ENCODE data around the gene MCM5.
"Not testable (repeated sequence)": the region's sequence is repeated elsewhere in the genome, so short reads cannot be mapped to it uniquely, and the experiment has no call there.

The MCM5 gene

DNA sequence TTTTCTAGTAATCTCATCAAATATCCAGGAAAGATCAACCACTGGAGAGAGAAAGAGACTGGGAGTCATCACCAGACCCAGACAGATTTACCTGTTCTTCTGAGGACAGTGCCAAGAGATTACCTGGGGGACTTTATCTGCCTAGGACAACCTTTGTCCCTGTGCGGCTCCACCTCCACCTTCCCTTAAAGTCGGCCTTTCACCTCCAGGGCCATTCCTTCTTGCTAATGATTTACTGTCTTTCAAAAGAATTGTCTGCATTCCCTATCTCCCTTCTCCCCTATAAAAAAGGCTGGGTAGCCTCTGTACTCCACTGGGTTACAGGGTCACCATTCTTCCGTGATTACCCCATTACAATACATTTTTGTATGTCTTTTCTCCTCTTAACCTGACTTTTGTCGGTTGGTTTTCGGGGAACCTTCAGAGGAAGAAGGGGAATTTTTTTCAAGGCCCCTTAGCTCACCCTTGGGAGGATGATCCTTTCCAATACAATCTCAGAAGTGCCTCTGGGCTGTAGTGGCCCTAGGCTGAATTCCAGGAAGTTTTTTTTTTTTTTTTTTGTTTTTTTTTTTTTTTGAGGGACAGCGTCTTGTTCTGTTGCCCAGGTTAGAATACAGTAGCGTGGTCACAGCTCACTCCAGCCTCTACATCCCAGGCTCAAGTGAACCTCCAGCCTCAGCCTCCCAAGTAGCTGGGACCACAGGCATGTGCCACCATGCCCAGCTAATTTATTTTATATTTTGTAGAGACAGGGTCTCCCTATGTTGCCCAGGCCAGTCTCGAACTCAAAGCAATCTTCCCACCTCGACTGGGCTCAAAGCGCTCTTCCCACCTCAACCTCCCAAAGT is 20.6 kb upstream of the MCM5 start:
- DNase-seq, result no peak

DNA sequence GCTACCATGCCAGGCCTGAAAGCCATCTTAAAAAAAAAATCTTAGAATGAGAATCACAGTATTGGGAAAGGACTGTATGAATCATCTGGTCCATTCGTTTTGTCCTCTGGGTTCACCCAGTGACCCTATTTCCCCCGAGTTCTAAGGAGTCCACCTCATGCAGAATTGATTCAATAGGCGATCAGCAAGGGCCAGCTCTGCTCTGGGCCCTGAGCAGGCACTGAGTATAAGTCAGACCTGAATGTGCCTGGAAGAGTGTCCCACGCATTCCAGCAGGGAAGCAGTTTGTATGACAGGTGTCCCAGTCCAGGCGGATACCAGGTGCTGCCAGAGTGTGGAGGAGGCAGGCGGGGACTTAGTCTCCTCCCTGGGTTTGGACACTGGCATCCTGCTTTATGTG is 19.9 kb upstream of the MCM5 start:
- no peak for DNase-seq

DNA sequence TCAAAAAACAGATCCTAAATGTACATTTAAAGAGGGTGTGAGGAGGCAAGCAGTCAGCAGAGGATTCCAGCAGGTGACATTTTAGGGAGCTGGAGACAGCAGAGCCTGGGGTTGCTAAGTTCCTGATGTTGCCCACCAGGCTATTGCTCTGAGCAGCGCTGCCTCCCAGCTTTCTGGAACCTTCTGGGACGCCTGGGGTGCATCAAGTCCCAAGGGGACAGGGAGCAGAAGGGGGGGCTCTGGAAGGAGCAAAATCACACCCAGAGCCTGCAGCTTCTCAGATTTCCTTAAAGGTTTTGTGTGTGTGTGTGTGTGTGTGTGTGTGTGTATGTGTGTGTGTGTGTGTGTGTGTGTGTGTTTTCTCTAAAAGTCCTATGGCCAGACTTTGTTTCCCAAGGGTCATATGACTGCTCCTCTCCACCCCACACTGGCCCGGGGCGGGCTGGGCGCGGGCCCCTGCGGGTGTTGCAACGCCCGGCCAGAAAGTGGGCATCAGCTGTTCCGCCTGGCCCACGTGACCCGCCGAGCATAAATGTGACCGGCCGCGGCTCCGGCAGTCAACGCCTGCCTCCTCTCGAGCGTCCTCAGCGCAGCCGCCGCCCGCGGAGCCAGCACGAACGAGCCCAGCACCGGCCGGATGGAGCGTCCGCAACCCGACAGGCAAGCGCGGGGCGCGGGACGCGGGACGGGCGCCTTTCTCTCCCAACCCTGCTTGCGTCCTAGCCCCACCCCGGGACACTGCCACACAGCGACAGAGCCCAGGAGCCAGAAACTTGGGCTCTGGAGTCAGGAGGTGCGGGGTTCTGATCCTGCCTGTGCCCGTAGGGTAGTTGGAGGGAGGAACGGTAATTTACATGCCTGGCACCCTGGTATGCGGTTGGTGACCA is 19.2 kb upstream of the MCM5 start, which contains the start of gene HMOX1:
HMOX1 (plus strand) TSS at position 560 of the 887 bp plus-strand sequence; CDS start at position 638, 78 bp downstream.
- DNase-seq, result peak; percentile 6

DNA sequence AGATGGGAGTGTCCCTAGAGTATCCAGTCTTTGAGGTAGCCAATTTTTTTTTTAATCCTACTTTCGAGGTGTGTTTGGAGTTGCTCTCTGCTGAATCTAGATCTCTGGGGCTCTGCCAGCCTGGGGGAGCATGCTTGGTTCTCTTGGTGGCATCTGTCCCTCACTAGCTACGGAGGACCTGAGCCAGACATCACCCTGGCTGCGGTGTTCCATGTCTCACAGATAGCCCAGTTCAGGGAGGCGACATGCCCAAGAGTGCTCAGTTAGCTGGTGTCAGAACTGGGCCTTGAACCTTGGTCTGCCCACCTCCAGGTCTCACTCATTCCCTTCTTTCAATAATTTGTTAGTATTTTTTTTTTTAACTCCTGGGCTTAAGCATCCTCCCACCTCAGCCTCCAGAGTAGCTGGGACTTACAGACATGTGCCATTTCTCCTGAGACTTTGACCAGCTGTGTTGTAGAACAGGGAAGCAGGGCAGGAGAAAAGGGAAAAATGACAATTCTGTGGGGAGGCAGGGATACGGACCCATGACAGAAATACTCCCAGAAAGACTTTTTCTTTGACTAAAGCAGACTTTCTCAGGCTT is 18.4 kb upstream of the MCM5 start:
- no peak for DNase-seq

DNA sequence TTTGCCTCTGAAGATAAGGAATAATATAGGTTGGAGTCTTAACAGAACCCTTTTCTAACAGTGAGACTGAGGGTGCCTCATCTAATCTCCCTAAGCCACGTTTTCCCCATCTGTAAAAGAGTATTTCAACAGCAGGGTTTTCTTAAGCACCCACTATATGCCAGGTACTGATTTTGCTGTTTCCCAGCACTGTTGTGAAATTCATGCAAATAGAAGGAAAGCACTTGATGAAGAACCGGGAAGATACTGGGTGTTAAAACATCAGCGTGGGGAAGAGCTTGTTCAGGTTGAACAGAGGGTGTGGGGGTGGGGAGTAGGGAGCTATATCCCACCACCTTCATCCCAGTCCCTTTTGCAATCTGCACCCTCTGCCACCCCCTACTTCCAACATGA is 16.3 kb upstream of the MCM5 start:
- DNase-seq, result no peak

GRCh38 chr22:35384527-35384926 is 15.4 kb upstream of the MCM5 start:
- no peak for DNase-seq

DNA sequence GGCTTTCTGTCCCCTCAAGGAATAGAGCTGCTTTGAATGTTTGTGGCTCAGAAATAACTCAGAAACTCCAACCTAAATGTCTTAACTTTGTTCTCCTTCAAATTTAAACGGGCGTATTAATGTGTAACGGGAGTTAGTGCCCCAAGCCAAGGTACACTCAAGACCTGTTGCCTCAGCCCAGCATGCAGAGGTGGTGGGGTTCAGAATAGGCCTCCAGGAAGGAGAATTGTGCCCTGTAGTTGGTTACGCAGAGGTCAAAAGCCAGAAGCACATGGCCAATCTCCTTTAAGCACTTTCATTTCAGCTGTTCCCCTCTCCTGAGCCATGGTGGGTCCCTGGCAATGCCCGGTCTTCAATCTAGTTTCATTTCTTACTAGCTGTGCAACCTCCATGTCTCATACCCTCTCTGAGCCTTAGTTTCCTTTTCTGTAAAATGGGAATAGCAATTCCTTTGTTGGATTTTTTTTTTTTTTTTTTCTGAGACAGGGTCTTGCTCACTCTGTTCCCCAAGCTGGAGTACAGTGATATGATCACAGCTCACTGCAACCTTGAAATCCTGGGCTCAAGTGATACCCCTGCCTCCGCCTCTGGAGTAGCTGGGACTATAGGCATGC is 14.9 kb upstream of the MCM5 start:
- no peak for DNase-seq

- DNase-seq, result no peak
Observed at GRCh38 chr22:35386670-35387288, 13.2 kb upstream of the MCM5 start.

DNA sequence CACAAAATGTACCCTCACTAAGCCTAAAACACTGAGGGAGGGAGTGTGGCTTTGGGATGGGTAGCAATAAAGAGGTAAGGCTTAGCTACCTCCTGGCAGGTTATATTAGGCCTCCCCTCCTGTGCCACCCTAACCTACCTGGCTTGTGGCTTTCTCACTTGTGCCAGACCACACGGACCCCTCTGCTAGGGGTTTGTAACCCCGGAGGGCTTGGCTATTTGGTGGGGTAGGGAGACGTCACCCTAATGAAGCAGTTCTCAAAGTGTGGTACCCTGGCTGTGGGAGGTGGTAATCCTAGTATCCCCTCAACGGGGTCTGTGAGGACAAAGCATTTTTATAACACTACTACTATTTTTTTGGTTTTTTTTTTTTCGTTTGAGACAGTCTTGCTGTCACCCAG is 9.0 kb upstream of the MCM5 start:
- no peak for DNase-seq

DNA sequence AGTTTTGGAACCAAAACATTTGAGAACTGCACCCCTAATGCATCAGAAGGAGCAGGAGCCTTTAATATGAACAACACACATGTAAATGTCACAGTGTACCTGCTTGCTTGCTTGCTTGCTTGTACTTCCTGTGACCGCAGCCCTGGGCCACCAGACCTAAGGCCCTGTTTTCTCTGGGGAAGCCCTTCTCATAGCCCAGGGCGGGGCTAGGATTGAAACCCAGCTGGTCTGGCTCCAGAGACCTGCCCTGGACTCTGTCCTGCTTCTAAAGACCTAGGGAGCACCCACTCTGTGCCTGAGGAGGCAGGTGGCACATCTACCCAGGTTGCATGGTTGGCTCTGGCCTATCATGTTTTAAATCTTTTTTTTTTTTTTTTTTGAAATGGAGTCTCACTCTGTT is 7.6 kb upstream of the MCM5 start:
- no peak for DNase-seq

GRCh38 chr22:35393116-35394010 is 6.6 kb upstream of the MCM5 start:
- DNase-seq, result no peak

GRCh38 chr22:35394011-35394312 is 6.0 kb upstream of the MCM5 start:
- DNase-seq, result no peak

DNA sequence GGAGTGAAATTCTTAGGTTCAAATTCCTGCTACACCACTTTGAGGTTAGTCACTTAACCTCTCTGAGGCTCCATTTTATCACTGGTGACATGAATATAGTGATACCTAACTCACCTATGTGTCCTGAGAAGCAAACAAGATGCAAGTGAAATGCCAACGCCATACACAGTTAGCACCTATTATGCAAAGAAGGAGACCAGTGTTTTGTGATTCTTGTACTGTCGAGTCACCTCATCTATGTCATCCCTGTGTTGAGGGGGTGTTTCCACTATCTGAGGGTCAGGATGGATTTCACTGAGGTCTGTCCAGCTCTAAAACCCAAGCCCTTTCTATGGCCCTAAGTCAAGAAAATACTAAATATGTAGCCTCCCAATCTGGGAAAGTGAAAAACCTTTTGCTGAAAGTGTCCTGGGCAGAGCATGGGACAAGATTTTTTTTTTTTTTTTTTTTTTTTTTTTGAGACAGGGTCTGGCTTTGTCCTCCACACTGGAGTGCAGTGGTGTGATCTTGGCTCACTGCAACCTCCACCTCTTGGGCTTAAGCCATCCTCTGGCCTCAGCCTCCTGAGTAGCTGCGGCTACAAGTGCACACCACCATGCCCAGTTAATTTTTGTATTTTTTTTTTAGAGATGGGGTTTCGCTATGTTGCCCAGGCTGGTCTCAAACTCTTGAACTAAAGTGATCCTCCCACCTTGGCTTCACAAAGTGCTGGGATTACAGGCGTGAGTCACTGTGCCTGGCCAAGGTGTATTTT is 5.0 kb upstream of the MCM5 start:
- no peak for DNase-seq

- not testable (repeated sequence) for DNase-seq
Observed at GRCh38 chr22:35396622-35397021, 3.3 kb upstream of the MCM5 start.

GRCh38 chr22:35397095-35397904 is 2.6 kb upstream of the MCM5 start:
- DNase-seq, result no peak

GRCh38 chr22:35398591-35398973 is 1.4 kb upstream of the MCM5 start:
- DNase-seq, result no peak

GRCh38 chr22:35399114-35399677 is 744 bp upstream of the MCM5 start:
- DNase-seq, result no peak

GRCh38 chr22:35400501-35400790 is 506 bp downstream of the MCM5 start:
- DNase-seq, result no peak

DNA sequence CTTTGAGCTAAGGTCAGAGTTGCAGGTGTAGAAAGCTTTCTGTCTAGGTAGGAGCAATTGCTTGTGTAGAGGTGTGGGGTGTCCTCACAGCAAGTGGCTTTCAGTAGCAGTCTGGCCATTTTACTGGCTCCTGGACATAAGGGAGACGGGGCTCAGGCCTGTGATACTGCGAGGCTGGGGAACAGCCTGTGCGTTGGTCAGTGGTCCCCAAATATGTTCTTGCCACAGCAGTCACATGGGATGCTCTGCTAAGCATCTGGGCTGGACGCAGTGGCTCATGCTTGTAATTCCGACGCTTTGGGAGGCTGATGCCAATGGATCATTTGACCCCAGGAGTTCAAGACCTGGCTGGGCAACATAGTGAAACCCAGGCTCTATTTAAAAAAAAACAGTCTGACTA is 1.9 kb downstream of the MCM5 start:
- no peak for DNase-seq

DNA sequence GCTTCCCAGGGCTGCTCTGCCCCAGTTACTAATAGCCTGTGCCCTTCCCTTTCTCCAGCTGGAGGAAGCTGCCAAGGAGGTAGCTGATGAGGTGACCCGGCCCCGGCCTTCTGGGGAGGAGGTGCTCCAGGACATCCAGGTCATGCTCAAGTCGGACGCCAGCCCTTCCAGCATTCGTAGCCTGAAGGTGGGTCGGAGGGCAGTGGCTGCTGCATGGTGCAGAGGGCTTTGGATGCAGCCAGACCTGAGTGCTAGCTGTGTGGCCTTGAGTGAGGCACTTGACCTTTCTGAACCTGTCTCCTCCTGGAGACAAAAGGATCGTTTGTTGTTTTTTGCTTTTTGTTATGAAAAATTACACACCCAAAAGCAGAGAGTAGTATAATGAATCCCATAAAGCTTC is 3.4 kb downstream of the MCM5 start:
- no peak for DNase-seq

Measured in DMS 273 treated with DMSO at 0.1 percent for 48 hours (cell line).